Fibroblast of lung (primary cell): ENCODE measurements around the gene NDUFAF7.

Experiments
- CTCF ChIP-seq, 2 donors: IDR thresholded peaks in 1 of 2; conservative IDR thresholded peaks in 1 of 2; 1 replicate in 1 of 2; 2 replicates in 1 of 2; pipeline ENCODE4 v1.5.1; 2011 to 2012; ENCODE audit warnings: low read length in 2 of 2, control low read depth in 1 of 2, inconsistent platforms in 1 of 2, low read depth in 1 of 2, mild to moderate bottlenecking in 1 of 2
- EZH2 ChIP-seq: IDR thresholded peaks from 2 replicates; pipeline ENCODE4 v1.5.1; 2012; ENCODE audit warnings: low read length, control low read depth, mild to moderate bottlenecking; ENCODE audit errors: missing control alignments

- TF ChIP-seq CTCF (conservative IDR thresholded peaks at IDR 0.05 in 1 of 2, IDR thresholded peaks at IDR 0.05 in 1 of 2; ENCODE audit: low read depth in 1 of 2, low read length in 2 of 2) (no peak), EZH2 (no peak)
Measured at GRCh38 chr2:37244017-37244416, 12.6 kb downstream of the NDUFAF7 start.
